Pancreas (tissue), 10 donors: ENCODE measurements around the gene EMC8. TPM values are rescaled to one million over a fixed set of nuclear protein-coding genes. Genes with fewer than 3 reads are reported as not detected.

Experiments
- ATAC-seq, 4 donors: fragments of 200-7000 bp; cut with Tn5 transposase; one replicate each; pipeline versions ENCODE4 v1.8.0 to v1.9.1; 2020; ENCODE audit warnings: mild to moderate bottlenecking in 4 of 4, moderate library complexity in 4 of 4
- DNase-seq, 6 donors: peaks; one replicate each; pipeline ENCODE4 v3.0.0-alpha.2; 2020
- FAIRE-seq: peaks from 2 replicates; lab custom pipeline; 2012; peaks lifted over from hg19 to GRCh38; lab: Jason Lieb, UNC
- H3K27ac ChIP-seq, 4 donors: fragments of 200-600 bp; sonication (generic); 1 replicate in 3 of 4; 2 replicates in 1 of 4; pipeline versions ENCODE4 v1.5.0 to v1.8.0; 2020
- H3K27me3 ChIP-seq, 4 donors: fragments of 200-600 bp; one replicate each; pipeline ENCODE4 v1.8.0; 2021
- H3K36me3 ChIP-seq, 3 donors: fragments of 200-600 bp; sonication (generic) in 1 of 3; one replicate each; pipeline versions ENCODE4 v1.5.0 to v1.8.0; 2020 to 2021
- H3K4me1 ChIP-seq, 3 donors: fragments of 200-600 bp; one replicate each; pipeline ENCODE4 v1.8.0; 2021
- H3K4me3 ChIP-seq, 4 donors: fragments of 200-600 bp; sonication (generic) in 2 of 4; one replicate each; pipeline versions ENCODE4 v1.5.0 to v1.8.0; 2020 to 2021
- H3K9me3 ChIP-seq, 4 donors: fragments of 200-600 bp; one replicate each; pipeline ENCODE4 v1.8.0; 2021
- CTCF ChIP-seq, 4 donors: fragments of 200-600 bp; sonication (generic) in 3 of 4; IDR thresholded peaks; one replicate each; pipeline versions ENCODE4 v1.5.0 to v1.8.0; 2021; ENCODE audit warnings: antibody characterized with exemption in 4 of 4
- WGBS, 2 donors: extraction: QIAGEN DNeasy Blood & Tissue Kit; methylation state at CpG; one replicate each; pipeline ENCODE4 v1.1.7; 2013; 5-methylcytosine and 5-hydroxymethylcytosine counted together
- intact Hi-C, 3 donors: fragments of 100-400 bp; cut with DNase I; formaldehyde crosslinking; loops; one replicate each; pipeline versions ENCODE4 v1.11.1 to v1.14.2; 2022
- polyA plus RNA-seq, 2 donors: library from polyadenylated mRNA; stranded (reverse); fragments of 200-250 nt; gene quantifications; one replicate each; pipeline ENCODE4 v1.2.3, GENCODE V29; 2013
- total RNA-seq, 6 donors: library from RNA; stranded (reverse); fragmentation: NEBNext Ultra II Directional in 4 of 6; extraction: Animal tissue kit (Norgen Biotek cat#: 25700) in 4 of 6; gene quantifications; one replicate each; pipeline versions ENCODE4 v1.2.1 to v1.2.4, GENCODE V29; 2021 to 2023
- donor health status: healthy with polysubstance abuse.
- donor health status: DM: no; HTN: no; CAD: no; lungs with moderate emphysema.
- donor health status: DM: no; HTN: no; CAD: no.
- donor health status: control.
- donor health status: control.
- donor health status: Bipolar disorder and iron deficiency.
- donor health status: DM: yes; HTN: yes; CAD: no.
- donor health status: DM: no; HTN: no; CAD: no.
- donor health status: DM: no; HTN: no; CAD: no.
- donor health status: DM: yes; HTN: yes; CAD: no.

EMC8 gene
- total and polyA plus RNA-seq, 8 donors: 6.8 to 14.2 (median 9.8) TPM

GRCh38 chr16:85762970-85763369, 36.4 kb downstream of the EMC8 start:
- WGBS, 2 donors: 79 to 83% methylated on average over 12 of the region's 12 CpGs
- intact Hi-C loops: no loop called here
- DNase-seq (no peak), ATAC-seq (no peak), FAIRE-seq (no peak)
- Histone ChIP-seq H3K27me3 (no peaks in the 10 kb centered on the region), H3K36me3 (no peaks in the 10 kb centered on the region), H3K4me3 (no peak overlapping the region), H3K4me1 (peaks cover 0 to under 1% (median 0%) of the 10 kb centered on the region in 3 donors), H3K27ac (no peak overlapping the region), H3K9me3 (no peaks in the 10 kb centered on the region)
- no peak for TF ChIP-seq CTCF (IDR thresholded peaks at IDR 0.05)

- Histone ChIP-seq H3K4me1 (peaks cover 0 to 6% (median 5%) of the 10 kb centered on the region in 3 donors), H3K36me3 (no peaks in the 10 kb centered on the region), H3K9me3 (no peaks in the 10 kb centered on the region), H3K27ac (no peak overlapping the region), H3K4me3 (no peak overlapping the region), H3K27me3 (no peaks in the 10 kb centered on the region)
- ATAC-seq (no peak), DNase-seq (no peak), FAIRE-seq (no peak)
- TF ChIP-seq CTCF (IDR thresholded peaks at IDR 0.05): no peak
- WGBS, 2 donors: 67 to 78% methylated on average over 6 of the region's 6 CpGs
- intact Hi-C loops: no loop called here
Observed at GRCh38 chr16:85761861-85762260, 37.5 kb downstream of the EMC8 start.

- no peak overlapping the region for H3K27ac ChIP-seq
- ATAC-seq (peak; percentile 58 to 82 (median 76)), FAIRE-seq (no peak), DNase-seq (peak in 5 of 6 donors; percentile 34 to 82 (median 64))
- no peaks in the 10 kb centered on the region for H3K9me3 ChIP-seq
- no peaks in the 10 kb centered on the region for H3K27me3 ChIP-seq
- WGBS, 2 donors: 47 to 50% methylated on average over 20 of the region's 20 CpGs
- H3K4me3 ChIP-seq: no peak overlapping the region
- peaks cover 0 to 6% (median 5%) of the 10 kb centered on the region in 3 donors for H3K4me1 ChIP-seq
- H3K36me3 ChIP-seq: no peaks in the 10 kb centered on the region
- peak in 1 of 4 donors; percentile 26 for TF ChIP-seq CTCF (IDR thresholded peaks at IDR 0.05)
- intact Hi-C loops: no loop called here
Observed at GRCh38 chr16:85759631-85760419, 39.5 kb downstream of the EMC8 start.

GRCh38 chr16:85759136-85759535, 40.2 kb downstream of the EMC8 start:
- intact Hi-C loops: no loop called here
- 82% methylated on average over 16 of the region's 16 CpGs for WGBS, 2 donors
- H3K27me3 ChIP-seq: no peaks in the 10 kb centered on the region
- TF ChIP-seq CTCF (IDR thresholded peaks at IDR 0.05): no peak
- no peak overlapping the region for H3K27ac ChIP-seq
- DNase-seq: no peak
- peaks cover under 1 to 9% (median 8%) of the 10 kb centered on the region in 3 donors for H3K4me1 ChIP-seq
- no peak overlapping the region for H3K4me3 ChIP-seq
- no peaks in the 10 kb centered on the region for H3K9me3 ChIP-seq
- H3K36me3 ChIP-seq: no peaks in the 10 kb centered on the region
- FAIRE-seq: no peak
- ATAC-seq: no peak

- Histone ChIP-seq H3K4me1 (peaks cover 14 to 23% (median 21%) of the 10 kb centered on the region in 3 donors), H3K27ac (no peak overlapping the region), H3K36me3 (no peaks in the 10 kb centered on the region), H3K9me3 (no peaks in the 10 kb centered on the region), H3K27me3 (no peaks in the 10 kb centered on the region), H3K4me3 (no peak overlapping the region)
- no peak for FAIRE-seq
- TF ChIP-seq CTCF (IDR thresholded peaks at IDR 0.05): no peak
- DNase-seq: no peak
- intact Hi-C loops: no loop called here
- 26 to 27% methylated on average over 7 of the region's 7 CpGs for WGBS, 2 donors
- no peak for ATAC-seq
Observed at GRCh38 chr16:85757341-85757822, 42.0 kb downstream of the EMC8 start.
